Measurements from ENCODE around the gene DYSF. TPM values are rescaled to one million over a fixed set of nuclear protein-coding genes. Genes with fewer than 3 reads are reported as not detected.

Gene DYSF
- 0.57 and 1.3 TPM in 2 replicates for total RNA-seq

GRCh38 chr2:71453404-71454220 is at the start of gene DYSF:
Gene DYSF (plus strand): TSS chr2:71453561.

Other genes with a start within 250 kb of the DYSF start
- 1.1 and 1.5 TPM in 2 replicates for gene PAIP2B, start 226.5 kb upstream of the DYSF start, total RNA-seq
- 44.0 and 60.9 TPM in 2 replicates for gene ZNF638, start 121.8 kb upstream of the DYSF start, total RNA-seq

Measured in hair follicular keratinocyte (primary cell).